OCI-LY1 (cell line): ENCODE measurements around the gene SLC13A1.

Experiments used
- H2AFZ ChIP-seq: fragments of 200-600 bp; sonication (generic), shearing (Covaris generic); 2 replicates; pipeline ENCODE4 v1.6.0; 2014; ENCODE audit warnings: antibody characterized with exemption, mild to moderate bottlenecking, low read length
- H3F3A ChIP-seq: fragments of 200-600 bp; sonication (generic), shearing (Covaris generic); 2 replicates; pipeline ENCODE4 v1.6.0; 2014; ENCODE audit warnings: mild to moderate bottlenecking, antibody characterized with exemption, low read length, moderate library complexity; ENCODE audit not compliant: insufficient read depth
- H3K27ac ChIP-seq: fragments of 200-600 bp; sonication (generic); 2 replicates; pipeline ENCODE4 v1.5.1; 2014; ENCODE audit warnings: low read length, mixed run types, mild to moderate bottlenecking, low read depth; ENCODE audit not compliant: poor library complexity, severe bottlenecking
- H3K27me3 ChIP-seq: fragments of 200-600 bp; sonication (generic); 2 replicates; pipeline ENCODE4 v1.6.0; 2014; ENCODE audit warnings: antibody characterized with exemption, mild to moderate bottlenecking, low read length, moderate library complexity; ENCODE audit not compliant: insufficient read depth
- H3K36me3 ChIP-seq: fragments of 200-600 bp; sonication (generic); 2 replicates; pipeline ENCODE4 v1.6.1; 2014; ENCODE audit warnings: mild to moderate bottlenecking, antibody characterized with exemption, low read length, moderate library complexity, mixed read lengths; ENCODE audit not compliant: insufficient read depth
- H3K4me1 ChIP-seq: fragments of 200-600 bp; sonication (generic); 2 replicates; pipeline ENCODE4 v1.5.1; 2014; ENCODE audit warnings: mild to moderate bottlenecking, low read length, moderate library complexity; ENCODE audit not compliant: insufficient read depth, severe bottlenecking
- H3K4me2 ChIP-seq: fragments of 200-600 bp; sonication (generic), shearing (Covaris generic); 2 replicates; pipeline ENCODE4 v1.6.1; 2014; ENCODE audit warnings: low read length
- H3K4me3 ChIP-seq: fragments of 200-600 bp; sonication (generic); 2 replicates; pipeline ENCODE4 v1.5.1; 2014; ENCODE audit warnings: low read length, low read depth, mild to moderate bottlenecking, mixed read lengths; ENCODE audit not compliant: poor library complexity, severe bottlenecking
- H3K79me2 ChIP-seq: fragments of 200-600 bp; shearing (Covaris generic); 2 replicates; pipeline ENCODE4 v1.6.1; 2016; ENCODE audit warnings: mixed run types, low read length, mixed read lengths; ENCODE audit not compliant: insufficient read depth
- H3K9ac ChIP-seq: fragments of 200-600 bp; sonication (generic), shearing (Covaris generic); 2 replicates; pipeline ENCODE4 v1.6.1; 2014; ENCODE audit warnings: mild to moderate bottlenecking, low read length, mixed read lengths
- H3K9me2 ChIP-seq: fragments of 200-600 bp; sonication (generic), shearing (Covaris generic); 2 replicates; pipeline ENCODE4 v1.6.1; 2014; ENCODE audit warnings: low read depth, mild to moderate bottlenecking, low read length, mixed read lengths
- H3K9me3 ChIP-seq: fragments of 200-600 bp; shearing (Covaris generic); 2 replicates; pipeline ENCODE4 v1.6.1; 2014; ENCODE audit warnings: low read length, mixed read lengths
- H4K20me1 ChIP-seq: fragments of 200-600 bp; sonication (generic), shearing (Covaris generic); 2 replicates; pipeline ENCODE4 v1.6.0; 2016; ENCODE audit warnings: mild to moderate bottlenecking, low read length; ENCODE audit not compliant: insufficient read depth
- CTCF ChIP-seq: fragments of 200-600 bp; sonication (generic), shearing (Covaris generic); IDR thresholded peaks from 2 replicates; pipeline ENCODE4 v1.5.1; 2017; ENCODE audit warnings: mild to moderate bottlenecking, antibody characterized with exemption, low read length, moderate library complexity, mixed read lengths
- EZH2 ChIP-seq: fragments of 200-600 bp; sonication (generic), shearing (Covaris generic); IDR thresholded peaks from 2 replicates; pipeline ENCODE4 v1.8.0; 2017; ENCODE audit warnings: borderline replicate concordance, mixed run types, mild to moderate bottlenecking, antibody characterized with exemption, low read length, moderate library complexity, mixed read lengths

SLC13A1 gene

DNA sequence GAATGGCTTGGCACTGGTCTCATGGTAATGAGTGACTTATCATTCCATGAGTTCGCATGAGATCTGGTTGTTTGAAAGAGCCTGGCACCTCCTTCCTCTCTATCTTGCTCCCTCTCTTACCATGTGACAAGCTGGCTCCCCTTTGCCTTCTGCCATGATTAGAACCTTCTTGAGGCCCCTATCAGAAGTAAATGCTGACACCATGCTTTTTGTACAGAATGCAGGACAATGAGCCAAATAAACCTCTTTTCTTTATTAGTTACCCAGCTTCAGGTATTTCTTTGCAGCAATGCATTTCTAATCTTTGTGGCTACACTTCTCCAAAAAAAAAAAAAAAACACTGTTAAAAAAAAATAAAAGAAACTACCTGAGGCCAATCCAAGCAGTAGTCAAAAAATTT lies 17.1 kb upstream of the SLC13A1 start:
- peaks cover 3% of the 10 kb centered on the region; the same call in 1 of the 2 replicates for H3K9me3 ChIP-seq
- H3K4me3 ChIP-seq: no peak overlapping the region
- H3K9ac ChIP-seq: no peak overlapping the region
- TF ChIP-seq EZH2: no peak
- H3K79me2 ChIP-seq: no peaks in the 10 kb centered on the region
- no peak overlapping the region for H3K27ac ChIP-seq
- no peak overlapping the region for H3K4me2 ChIP-seq
- no peaks in the 10 kb centered on the region for H3K4me1 ChIP-seq
- H3K27me3 ChIP-seq: no peaks in the 10 kb centered on the region
- H3K36me3 ChIP-seq: no peaks in the 10 kb centered on the region
- H4K20me1 ChIP-seq: no peaks in the 10 kb centered on the region
- H2AFZ ChIP-seq: no peak overlapping the region
- H3K9me2 ChIP-seq: no peaks in the 10 kb centered on the region
- H3F3A ChIP-seq: no peaks in the 10 kb centered on the region

GRCh38 chr7:123215350-123215749 lies 15.6 kb upstream of the SLC13A1 start:
- H4K20me1 ChIP-seq: no peaks in the 10 kb centered on the region
- no peaks in the 10 kb centered on the region for H3K79me2 ChIP-seq
- peaks cover 3% of the 10 kb centered on the region; the same call in 1 of the 2 replicates for H3K9me3 ChIP-seq
- no peaks in the 10 kb centered on the region for H3K36me3 ChIP-seq
- H3K9ac ChIP-seq: no peak overlapping the region
- no peak overlapping the region for H3K4me2 ChIP-seq
- no peak for TF ChIP-seq EZH2
- no peak for TF ChIP-seq CTCF
- no peak overlapping the region for H2AFZ ChIP-seq
- no peak overlapping the region for H3K27ac ChIP-seq
- no peaks in the 10 kb centered on the region for H3F3A ChIP-seq
- H3K27me3 ChIP-seq: no peaks in the 10 kb centered on the region
- no peaks in the 10 kb centered on the region for H3K4me1 ChIP-seq
- no peak overlapping the region for H3K4me3 ChIP-seq
- H3K9me2 ChIP-seq: no peaks in the 10 kb centered on the region

DNA sequence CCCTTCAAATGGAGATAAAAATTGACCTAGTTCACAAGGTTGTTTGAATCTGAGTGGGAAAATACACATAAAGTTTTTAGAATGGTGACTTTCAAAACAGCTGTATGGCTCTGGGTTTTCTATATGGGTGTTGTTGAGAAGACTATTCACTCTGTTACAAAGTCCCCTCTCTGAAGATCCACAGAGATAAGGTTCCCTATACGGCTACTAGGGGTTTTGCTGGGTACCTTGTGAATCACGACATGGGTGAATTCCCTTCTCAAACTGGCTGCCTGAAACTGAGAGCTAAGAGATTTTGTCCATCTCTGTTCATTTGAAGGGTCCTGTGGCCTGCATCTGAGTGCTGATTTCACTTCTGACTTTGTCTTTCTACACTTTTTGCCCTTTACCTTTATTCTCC lies 11.8 kb upstream of the SLC13A1 start:
- H3K4me3 ChIP-seq: no peak overlapping the region

More for the DNA sequence above, 11.8 kb upstream of the SLC13A1 start:
- H3K27me3 ChIP-seq: no peaks in the 10 kb centered on the region
- TF ChIP-seq EZH2: no peak
- no peak for TF ChIP-seq CTCF
- H3K36me3 ChIP-seq: no peaks in the 10 kb centered on the region
- no peaks in the 10 kb centered on the region for H3K4me1 ChIP-seq
- H3K27ac ChIP-seq: no peak overlapping the region
- H3K9me2 ChIP-seq: no peaks in the 10 kb centered on the region
- H3F3A ChIP-seq: no peaks in the 10 kb centered on the region
- no peak overlapping the region for H2AFZ ChIP-seq
- peaks cover 3% of the 10 kb centered on the region; the same call in 1 of the 2 replicates for H3K9me3 ChIP-seq
- H3K9ac ChIP-seq: no peak overlapping the region
- no peaks in the 10 kb centered on the region for H4K20me1 ChIP-seq
- H3K79me2 ChIP-seq: no peaks in the 10 kb centered on the region
- H3K4me2 ChIP-seq: no peak overlapping the region
